ENCODE measurements around the gene XRN2. TPM values are rescaled to one million over a fixed set of nuclear protein-coding genes. Genes with fewer than 3 reads are reported as not detected.
"Not testable (repeated sequence)": the region's sequence is repeated elsewhere in the genome, so short reads cannot be mapped to it uniquely, and the experiment has no call there.

XRN2 gene
- total and polyA plus RNA-seq, 4 donors: 12.6 to 62.2 (median 53.6) TPM

- Histone ChIP-seq H3K27ac (ENCODE audit: low read depth in 1 of 2, low read length in 1 of 2) (no peak overlapping the region), H3K36me3 (ENCODE audit: control insufficient read depth in 4 of 4, insufficient read depth in 4 of 4, low read length in 4 of 4) (no peaks in the 10 kb centered on the region), H3K9ac (ENCODE audit: insufficient read depth in 1 of 2, low read length in 2 of 2) (no peak overlapping the region), H3K4me3 (no peak overlapping the region), H3K9me3 (ENCODE audit: control insufficient read depth in 4 of 4, insufficient read depth in 3 of 4, low read length in 3 of 4) (peaks cover 0 to 24% (median 17%) of the 10 kb centered on the region in 4 donors), H3K4me1 (ENCODE audit: control insufficient read depth in 5 of 5, insufficient read depth in 5 of 5, low read length in 5 of 5) (no peaks in the 10 kb centered on the region), H3K27me3 (ENCODE audit: control insufficient read depth in 3 of 3, insufficient read depth in 3 of 3, low read length in 2 of 3) (no peaks in the 10 kb centered on the region)
- 92 to 96% methylated on average over 4 of the region's 4 CpGs for WGBS, 2 donors
- DNase-seq: no peak
- ATAC-seq (ENCODE audit: insufficient read depth, low FRiP score): no peak
- no peak for TF ChIP-seq CTCF (IDR thresholded peaks at IDR 0.05; ENCODE audit: control extremely low read depth, extremely low read depth)
Observed at GRCh38 chr20:21421601-21422236, 118.6 kb downstream of the XRN2 start.

- H3K9me3 ChIP-seq (ENCODE audit: control insufficient read depth in 4 of 4, insufficient read depth in 3 of 4, low read length in 3 of 4): peaks cover 0 to 24% (median 17%) of the 10 kb centered on the region in 4 donors
- H3K36me3 ChIP-seq (ENCODE audit: control insufficient read depth in 4 of 4, insufficient read depth in 4 of 4, low read length in 4 of 4); H3K9ac ChIP-seq (ENCODE audit: insufficient read depth in 1 of 2, low read length in 2 of 2); DNase-seq; H3K27ac ChIP-seq (ENCODE audit: low read depth in 1 of 2, low read length in 1 of 2); H3K27me3 ChIP-seq (ENCODE audit: control insufficient read depth in 3 of 3, insufficient read depth in 3 of 3, low read length in 2 of 3); ATAC-seq (ENCODE audit: insufficient read depth, low FRiP score); H3K4me1 ChIP-seq (ENCODE audit: control insufficient read depth in 5 of 5, insufficient read depth in 5 of 5, low read length in 5 of 5); H3K4me3 ChIP-seq: not testable (repeated sequence)
- 92 to 97% methylated on average over 1 of the region's 1 CpG for WGBS, 2 donors
Observed at GRCh38 chr20:21423712-21424111, 120.6 kb downstream of the XRN2 start.

- ATAC-seq (ENCODE audit: insufficient read depth, low FRiP score): no peak
- 76 to 77% methylated on average over 4 of the region's 4 CpGs for WGBS, 2 donors
Observed at GRCh38 chr20:21424846-21425245, 121.7 kb downstream of the XRN2 start.

GRCh38 chr20:21430020-21430419 is 126.9 kb downstream of the XRN2 start:
- TF ChIP-seq CTCF (IDR thresholded peaks at IDR 0.05; ENCODE audit: control extremely low read depth, extremely low read depth): no peak
- 72 to 86% methylated on average over 3 of the region's 3 CpGs for WGBS, 2 donors
- Histone ChIP-seq H3K9ac (ENCODE audit: insufficient read depth in 1 of 2, low read length in 2 of 2) (no peak overlapping the region), H3K36me3 (ENCODE audit: control insufficient read depth in 4 of 4, insufficient read depth in 4 of 4, low read length in 4 of 4) (no peaks in the 10 kb centered on the region), H3K27ac (ENCODE audit: low read depth in 1 of 2, low read length in 1 of 2) (no peak overlapping the region), H3K27me3 (ENCODE audit: control insufficient read depth in 3 of 3, insufficient read depth in 3 of 3, low read length in 2 of 3) (peaks cover 0 to 3% (median 0%) of the 10 kb centered on the region in 3 donors), H3K4me1 (ENCODE audit: control insufficient read depth in 5 of 5, insufficient read depth in 5 of 5, low read length in 5 of 5) (no peaks in the 10 kb centered on the region), H3K9me3 (ENCODE audit: control insufficient read depth in 4 of 4, insufficient read depth in 3 of 4, low read length in 3 of 4) (peaks cover 0 to 12% (median 5%) of the 10 kb centered on the region in 4 donors), H3K4me3 (no peak overlapping the region)
- no peak for DNase-seq
- ATAC-seq (ENCODE audit: insufficient read depth, low FRiP score): no peak

More at GRCh38 chr20:21424846-21425245, 121.7 kb downstream of the XRN2 start:
- Histone ChIP-seq H3K4me3 (no peak overlapping the region), H3K27ac (ENCODE audit: low read depth in 1 of 2, low read length in 1 of 2) (no peak overlapping the region), H3K36me3 (ENCODE audit: control insufficient read depth in 4 of 4, insufficient read depth in 4 of 4, low read length in 4 of 4) (no peaks in the 10 kb centered on the region), H3K9ac (ENCODE audit: insufficient read depth in 1 of 2, low read length in 2 of 2) (no peak overlapping the region), H3K9me3 (ENCODE audit: control insufficient read depth in 4 of 4, insufficient read depth in 3 of 4, low read length in 3 of 4) (peaks cover 0 to 24% (median 17%) of the 10 kb centered on the region in 4 donors), H3K4me1 (ENCODE audit: control insufficient read depth in 5 of 5, insufficient read depth in 5 of 5, low read length in 5 of 5) (no peaks in the 10 kb centered on the region), H3K27me3 (ENCODE audit: control insufficient read depth in 3 of 3, insufficient read depth in 3 of 3, low read length in 2 of 3) (no peaks in the 10 kb centered on the region)
- no peak for DNase-seq
- TF ChIP-seq CTCF (IDR thresholded peaks at IDR 0.05; ENCODE audit: control extremely low read depth, extremely low read depth): no peak
